HG02571 (cell line): ENCODE results near the gene GRID2.

Experiments used
- ATAC-seq: cut with Tn5 transposase; IDR thresholded peaks from one replicate; pipeline ENCODE4 v1.9.1; 2021; ENCODE audit warnings: mild to moderate bottlenecking, moderate library complexity; ENCODE audit not compliant: unreplicated experiment

Gene GRID2

DNA sequence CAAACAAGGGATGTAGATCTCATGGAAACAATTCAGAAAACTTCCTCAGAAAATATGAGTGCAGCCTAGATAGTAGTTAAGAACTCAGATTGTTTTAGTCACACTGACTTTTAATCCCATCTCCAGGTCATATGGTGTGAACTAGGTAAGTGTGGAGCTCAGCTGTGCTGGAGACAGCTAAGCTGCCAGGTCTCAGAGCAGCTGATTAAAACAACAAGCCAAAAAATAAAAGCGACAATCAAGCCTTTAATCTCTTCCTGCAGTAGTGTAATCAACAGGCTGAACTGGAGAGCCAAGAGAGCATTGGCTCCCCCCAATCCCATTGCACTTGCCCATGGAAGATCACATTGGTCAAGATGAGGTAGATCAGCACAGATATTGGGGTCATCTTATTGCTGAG lies 1426.5 kb downstream of the GRID2 start:
- ATAC-seq: no peak

DNA sequence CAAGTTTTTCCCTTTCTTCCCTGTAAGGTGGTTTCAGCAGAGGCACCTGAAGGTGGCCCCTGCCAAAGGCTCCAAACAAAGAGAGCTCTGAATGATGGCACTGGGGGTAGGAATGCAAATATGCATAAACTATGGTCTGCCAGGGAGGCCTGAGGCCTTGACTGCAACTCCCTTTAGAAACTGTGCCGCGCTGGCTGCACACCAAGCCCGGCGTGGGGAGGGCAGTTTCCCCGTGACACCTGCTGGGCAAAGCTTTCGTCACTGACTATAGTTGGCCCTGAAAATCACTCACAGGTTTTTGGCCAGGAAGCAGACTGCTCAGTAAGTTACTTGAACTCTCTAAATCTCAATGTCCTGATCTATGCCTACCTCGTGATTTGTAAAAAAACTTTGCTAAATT lies 1427.0 kb downstream of the GRID2 start:
- ATAC-seq: no peak

DNA sequence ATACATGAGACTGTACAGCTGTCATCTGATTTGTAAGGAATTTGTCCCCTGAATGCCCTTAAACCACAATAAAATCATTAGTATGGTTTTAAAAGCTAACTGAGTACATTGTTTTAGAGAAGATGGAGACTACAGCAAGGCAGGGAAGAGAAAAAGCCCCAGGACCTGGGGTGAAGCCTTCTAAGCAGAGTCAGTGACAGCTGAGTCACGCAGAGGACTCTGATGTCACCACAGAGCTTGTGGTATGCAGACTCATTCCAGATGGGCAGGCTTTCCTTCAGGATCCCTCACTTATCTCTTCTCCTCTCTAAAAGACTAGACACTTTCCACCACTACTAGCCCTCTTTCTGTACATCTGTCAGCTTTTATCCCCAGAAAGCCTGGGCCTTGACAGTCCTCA lies 1427.7 kb downstream of the GRID2 start:
- no peak for ATAC-seq

DNA sequence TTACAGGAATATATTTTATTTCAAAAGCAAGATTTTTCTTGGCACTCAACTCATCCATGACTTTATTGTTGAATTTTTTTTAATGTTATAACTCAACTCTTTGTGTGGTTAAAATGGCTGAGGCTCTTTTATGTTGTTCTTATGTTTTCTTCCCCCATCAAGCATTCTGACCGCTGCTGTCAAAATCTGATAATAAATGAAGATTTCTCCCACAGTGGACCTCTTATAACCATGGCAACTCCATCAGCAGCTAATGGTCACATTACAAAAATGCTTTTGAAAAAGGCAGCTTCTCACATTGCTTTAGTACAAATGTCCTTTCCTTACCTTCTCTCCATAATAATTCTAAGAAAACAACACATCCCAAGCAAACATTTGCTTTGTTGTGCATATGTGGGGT lies 1428.7 kb downstream of the GRID2 start:
- no peak for ATAC-seq

DNA sequence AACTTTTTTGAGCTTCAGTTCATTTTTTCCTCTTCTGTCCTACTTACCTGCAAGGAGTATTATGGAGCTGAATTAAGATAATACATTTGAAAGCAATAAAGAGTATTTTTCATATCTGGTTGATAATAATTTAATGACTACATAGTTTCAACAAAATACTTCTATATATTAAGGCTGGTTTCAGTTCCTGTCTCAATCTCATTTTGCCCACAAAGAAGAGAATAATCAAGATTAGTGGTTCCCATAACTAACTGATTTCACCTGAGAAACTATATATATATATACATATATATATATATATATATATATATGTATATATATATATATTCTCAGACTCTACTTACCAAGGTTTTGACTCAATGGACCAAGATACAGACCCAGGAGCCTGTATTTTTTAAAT lies 1437.1 kb downstream of the GRID2 start:
- no peak for ATAC-seq

DNA sequence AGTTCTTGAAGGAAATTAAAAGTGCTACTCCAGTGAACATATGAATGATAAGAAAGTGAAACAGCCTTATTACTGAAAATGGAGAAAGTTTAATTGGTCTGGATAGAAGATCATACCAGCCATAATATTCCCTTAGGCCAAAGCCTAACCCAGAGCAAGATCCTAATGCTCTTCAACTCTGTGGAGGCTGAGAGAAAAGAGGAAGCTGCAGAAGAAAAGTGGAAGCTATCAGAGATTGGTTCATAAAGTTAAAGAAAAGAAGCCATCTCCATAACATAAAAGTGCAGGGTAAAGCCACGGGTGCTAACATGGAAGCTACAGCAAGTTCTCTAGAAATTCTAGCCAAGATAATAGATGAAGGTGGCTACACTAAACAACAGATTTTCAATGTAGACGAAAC lies 1439.3 kb downstream of the GRID2 start:
- ATAC-seq: no peak

DNA sequence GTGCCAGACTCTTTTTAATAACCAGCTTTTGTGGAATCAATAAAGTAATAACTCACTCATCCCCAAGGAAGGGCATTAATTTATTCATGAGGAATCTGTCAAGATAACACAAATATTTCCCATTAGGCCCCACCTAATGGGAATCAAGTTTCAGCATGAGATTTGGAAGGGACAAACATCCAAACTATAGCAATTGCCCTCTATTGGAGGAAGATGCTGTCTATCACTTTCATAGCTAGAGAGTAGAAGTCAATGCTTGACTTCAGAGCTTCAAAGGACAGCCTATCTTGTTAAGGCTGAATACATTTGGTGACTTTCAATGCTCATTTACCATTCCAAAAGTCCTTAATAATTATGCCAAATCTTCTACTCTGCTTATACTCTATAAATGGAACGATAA lies 1439.9 kb downstream of the GRID2 start:
- no peak for ATAC-seq

DNA sequence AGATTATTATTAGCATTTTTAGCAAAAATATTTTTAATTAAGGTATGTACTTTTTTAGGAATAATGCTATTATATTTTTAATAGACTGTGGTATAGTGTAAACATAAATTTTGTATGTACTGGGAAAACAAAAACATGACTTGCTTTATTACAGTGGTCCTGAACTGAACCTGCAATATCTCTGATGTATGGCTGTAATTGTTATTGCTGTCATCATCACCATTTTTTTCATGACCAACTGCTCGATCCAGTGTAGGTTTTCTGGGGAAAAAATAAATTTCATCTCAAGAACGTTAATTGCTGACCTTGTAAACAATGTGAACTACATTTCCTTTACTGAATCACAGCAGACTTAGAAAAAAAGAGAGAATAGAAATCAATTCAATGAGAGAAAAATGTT lies 1441.2 kb downstream of the GRID2 start:
- no peak for ATAC-seq

DNA sequence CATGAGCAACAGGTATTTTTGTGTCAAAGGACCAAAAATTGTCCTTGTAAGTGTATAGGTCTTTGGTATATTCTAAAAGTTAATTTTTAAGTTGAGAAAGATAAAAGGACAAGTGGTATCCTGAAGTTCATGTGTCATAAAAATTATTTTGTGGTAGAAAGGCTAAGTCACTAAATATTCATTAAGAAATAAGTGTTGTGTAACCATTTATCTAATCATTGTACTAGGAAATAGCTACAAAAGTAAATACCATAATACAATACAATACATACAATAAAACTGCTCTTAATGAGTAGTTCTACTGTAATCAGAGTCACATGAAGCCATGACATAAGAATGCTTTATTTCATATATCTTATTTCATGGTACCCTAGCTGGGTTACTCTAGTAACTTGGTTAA lies 1442.3 kb downstream of the GRID2 start:
- ATAC-seq: no peak

DNA sequence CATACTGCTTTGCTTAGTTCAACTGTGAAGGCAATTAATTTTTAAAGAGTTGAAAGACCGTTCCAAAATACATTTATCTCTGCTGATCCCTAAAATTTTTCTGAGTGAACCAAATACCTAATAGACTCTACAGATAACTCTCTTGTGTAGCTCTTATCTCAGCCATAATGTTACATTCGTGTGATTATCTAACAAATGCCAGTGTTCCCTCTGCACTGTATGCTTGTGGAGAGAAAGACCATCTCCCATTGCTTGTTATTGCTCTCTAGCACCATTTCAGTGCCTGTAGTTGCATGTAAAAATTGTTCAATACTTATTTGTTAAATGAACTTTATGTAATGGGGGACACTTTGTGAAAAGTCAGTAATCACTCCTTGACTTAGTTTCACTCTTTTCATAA lies 1443.5 kb downstream of the GRID2 start:
- no peak for ATAC-seq

DNA sequence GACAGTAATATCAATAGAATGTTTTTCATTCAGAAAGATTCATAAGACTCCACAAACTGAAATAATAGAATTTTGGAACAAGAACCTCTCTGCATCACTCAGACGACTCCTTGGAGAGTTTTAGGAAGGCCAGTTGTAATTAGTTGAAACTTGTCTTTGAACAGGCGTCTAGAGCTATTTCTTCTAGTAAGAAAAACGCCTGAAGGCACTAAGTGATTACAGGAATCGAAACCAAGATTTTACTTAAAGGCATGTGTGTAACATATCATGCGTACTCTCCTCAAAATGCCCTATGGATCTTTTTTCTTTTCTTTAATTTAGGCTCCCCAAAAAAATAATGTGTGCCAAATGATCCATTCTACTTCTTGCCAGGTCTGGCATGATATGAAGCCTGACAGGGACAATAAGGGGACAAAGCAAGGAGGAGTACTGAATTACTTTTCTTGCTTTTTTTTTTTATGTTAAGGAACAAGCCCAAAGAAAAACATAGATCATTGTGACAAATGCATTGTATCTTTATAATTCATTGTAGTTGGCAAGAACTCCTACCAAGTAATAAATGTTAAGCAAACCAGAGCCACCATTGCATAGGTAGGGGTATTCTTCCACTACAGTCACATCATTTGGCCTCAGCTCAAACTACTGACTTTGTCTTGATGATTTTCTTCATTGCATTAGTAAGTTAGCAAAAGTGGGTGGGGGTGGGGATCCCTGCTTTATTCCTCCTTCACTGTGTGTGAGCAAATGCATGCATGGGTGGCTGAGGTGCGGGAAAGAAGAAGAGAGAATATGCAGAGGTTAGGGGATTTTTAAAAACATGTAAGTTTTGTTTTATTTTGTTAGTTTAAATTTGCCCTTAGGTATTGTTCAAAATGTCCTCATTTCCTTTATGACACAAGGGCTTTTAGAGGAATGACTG lies 1444.9 kb downstream of the GRID2 start:
- peak; percentile 36 for ATAC-seq

DNA sequence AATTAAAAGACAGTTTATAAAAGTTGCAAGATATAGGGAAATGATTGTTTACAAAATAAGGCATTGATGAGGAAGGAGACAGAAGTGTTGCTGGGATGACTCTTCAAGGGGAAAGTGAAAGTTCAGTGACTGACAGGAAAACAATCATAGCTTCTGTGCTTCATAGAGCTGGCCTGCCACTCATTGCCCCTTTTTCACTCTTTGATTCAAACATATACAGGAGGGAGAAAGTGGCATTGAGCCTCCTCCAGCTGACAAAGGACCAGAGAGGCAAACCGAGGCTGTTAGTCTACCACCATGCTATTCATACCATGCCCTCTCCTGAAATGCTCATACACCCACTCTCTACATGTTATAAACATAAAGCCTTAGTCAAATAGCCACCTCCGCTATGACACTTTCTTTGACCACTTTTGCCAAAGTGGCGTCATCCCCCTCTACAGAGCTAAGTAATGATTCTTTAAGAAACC lies 1445.6 kb downstream of the GRID2 start:
- peak; percentile 84 for ATAC-seq

DNA sequence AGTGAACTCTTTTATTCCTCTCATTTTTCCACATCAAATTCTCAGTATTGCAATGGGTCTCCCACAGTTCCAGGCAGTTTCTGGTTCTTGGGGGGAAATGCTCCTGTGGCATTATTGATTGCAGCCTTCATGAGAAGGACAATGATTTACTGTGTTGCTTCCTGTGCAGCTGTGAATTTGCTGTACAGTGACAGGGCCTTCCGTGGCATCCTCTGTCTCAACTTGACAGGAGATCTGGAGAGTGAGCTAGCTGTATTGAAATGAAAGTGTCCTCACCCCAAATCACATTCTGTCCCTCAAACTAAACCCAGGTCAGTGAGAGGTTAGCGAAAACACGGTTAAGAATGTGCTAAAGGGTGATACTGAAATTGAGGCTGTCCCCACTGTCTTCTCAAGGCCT lies 1447.6 kb downstream of the GRID2 start:
- no peak for ATAC-seq

DNA sequence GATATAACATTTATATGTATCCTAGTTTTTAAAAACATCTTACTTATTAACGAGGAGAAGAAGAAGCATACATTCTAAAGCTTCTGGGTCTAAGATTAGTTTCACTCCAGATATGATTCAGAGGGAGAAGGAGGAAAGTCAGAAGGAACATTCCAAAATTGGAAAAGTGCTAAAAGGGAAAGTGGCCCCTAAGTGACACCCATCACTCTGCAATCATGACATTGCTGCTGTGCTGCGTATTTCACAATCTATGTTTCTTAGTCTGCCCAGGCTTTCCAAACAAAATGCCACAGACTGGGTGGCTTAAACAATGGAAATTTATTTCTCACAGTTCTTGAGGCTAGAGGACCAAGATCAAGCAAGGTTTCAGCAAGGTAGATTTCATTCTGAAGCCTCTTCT lies 1452.3 kb downstream of the GRID2 start:
- ATAC-seq: no peak

DNA sequence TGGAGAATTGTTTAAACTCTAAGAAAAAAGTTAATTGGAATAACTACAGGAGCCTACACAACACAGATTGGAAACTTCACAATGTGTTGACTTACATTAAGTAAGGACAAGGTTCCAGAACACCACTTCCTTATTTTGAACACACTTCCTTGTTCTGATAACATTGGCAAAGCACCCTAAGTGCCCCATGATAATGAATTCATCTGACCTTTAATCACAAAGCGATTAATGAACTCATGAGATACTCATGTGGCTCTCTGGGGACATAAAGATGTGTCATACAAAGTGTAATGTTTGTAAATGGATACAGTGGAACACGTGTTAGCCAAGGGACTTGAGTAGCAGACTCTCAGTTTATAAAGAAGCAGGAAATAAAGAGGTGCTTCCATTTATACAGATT lies 1455.7 kb downstream of the GRID2 start:
- ATAC-seq: no peak

DNA sequence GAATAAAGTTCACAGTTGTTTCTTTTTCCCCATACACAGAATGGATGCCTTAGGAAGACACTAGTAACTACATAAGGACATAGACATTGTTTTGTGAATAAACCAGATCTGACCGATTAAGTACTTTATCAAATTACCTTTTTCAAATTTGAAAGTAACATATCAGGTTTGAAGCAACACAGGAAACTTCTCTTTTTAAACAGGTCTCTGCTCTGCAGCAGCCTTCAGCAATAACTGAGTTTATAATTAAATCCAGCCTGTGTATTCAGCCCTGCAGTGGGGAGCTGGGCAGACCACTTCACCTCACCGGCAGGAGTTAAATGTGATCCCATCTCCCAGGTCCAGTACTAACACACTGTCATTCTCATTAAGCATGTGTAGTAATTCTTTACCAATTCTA lies 1456.5 kb downstream of the GRID2 start:
- no peak for ATAC-seq

DNA sequence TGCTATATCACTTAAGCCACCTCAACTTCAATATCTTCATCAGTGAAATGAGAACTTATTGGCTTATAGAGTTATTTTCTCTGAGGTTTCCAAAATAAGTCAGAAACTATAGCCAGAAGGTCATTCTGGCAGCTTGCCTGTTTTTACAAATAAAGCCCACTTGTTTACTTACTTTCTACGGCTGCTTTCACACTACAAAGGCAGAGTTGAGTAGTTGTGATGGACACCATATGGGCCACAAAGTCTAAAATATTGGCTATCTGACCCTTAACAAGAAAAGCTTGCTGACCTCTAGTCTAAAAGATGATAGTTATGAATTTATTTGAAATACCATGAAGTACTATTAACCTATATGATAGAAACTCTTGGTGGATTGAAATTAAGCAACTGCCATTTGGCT lies 1457.5 kb downstream of the GRID2 start:
- no peak for ATAC-seq

DNA sequence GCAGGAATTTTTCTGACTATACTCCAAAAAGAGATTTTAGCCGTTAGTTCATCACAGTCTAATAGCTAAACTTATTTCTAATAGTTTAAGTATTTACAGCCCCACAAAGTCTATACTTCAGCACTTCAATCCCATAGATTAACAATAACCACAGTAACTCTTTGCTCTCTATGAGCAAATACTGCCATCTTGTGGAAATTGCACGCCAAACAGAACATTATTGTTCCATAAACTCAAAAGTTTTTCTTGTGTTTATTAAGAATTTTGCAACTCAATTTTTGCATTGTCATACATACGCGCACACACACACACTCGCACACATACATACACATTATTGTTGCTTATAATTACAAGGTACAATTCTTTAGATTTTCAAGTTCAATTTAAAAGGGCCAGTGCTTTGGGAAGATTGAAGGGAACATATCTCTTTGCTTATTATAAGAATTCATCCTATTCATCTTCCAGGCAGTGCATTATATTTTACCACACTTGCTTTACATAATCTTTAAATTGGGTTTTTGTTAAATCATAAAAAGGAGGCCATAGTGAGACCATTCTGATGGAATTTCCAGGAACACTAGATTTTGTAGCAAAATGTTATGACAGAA lies 1461.0 kb downstream of the GRID2 start:
- ATAC-seq: peak; percentile 71

DNA sequence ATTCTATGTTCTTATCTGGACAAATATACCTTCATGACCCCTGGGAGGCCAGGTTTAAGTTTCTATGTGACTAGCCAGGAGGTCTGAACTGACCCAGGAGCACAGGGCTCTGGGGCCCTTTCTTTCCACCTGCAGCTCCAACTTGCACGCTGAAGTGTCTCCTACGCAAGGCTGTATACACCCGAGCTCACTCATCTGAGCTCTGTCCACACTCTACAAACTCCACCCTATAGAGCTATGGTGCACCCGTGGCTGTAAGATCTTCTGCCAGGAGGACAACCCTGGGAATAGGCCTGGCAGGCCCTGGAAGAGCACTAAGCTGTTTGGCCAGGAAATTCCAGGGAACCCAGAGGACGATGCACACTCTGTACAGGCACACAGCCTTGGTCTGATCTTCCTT lies 1464.2 kb downstream of the GRID2 start:
- ATAC-seq: no peak

DNA sequence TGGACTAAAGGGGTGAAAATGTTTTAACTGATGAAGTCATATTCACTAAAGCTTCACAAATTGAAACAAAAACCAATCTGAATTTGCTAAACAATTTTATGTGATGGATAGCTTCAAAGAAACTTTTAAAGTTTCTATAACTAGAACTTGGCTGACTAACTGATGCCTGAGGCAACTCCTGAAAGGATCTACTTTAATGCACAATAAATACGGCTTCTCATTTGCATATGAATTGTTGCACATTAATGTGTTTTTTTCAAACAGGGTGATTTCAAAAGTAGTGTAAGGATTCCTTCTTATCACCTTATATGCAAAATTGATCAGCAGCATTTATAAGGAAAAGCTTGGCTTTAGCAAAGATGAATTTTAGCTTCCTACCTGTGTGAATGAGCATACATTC lies 1466.4 kb downstream of the GRID2 start:
- no peak for ATAC-seq

DNA sequence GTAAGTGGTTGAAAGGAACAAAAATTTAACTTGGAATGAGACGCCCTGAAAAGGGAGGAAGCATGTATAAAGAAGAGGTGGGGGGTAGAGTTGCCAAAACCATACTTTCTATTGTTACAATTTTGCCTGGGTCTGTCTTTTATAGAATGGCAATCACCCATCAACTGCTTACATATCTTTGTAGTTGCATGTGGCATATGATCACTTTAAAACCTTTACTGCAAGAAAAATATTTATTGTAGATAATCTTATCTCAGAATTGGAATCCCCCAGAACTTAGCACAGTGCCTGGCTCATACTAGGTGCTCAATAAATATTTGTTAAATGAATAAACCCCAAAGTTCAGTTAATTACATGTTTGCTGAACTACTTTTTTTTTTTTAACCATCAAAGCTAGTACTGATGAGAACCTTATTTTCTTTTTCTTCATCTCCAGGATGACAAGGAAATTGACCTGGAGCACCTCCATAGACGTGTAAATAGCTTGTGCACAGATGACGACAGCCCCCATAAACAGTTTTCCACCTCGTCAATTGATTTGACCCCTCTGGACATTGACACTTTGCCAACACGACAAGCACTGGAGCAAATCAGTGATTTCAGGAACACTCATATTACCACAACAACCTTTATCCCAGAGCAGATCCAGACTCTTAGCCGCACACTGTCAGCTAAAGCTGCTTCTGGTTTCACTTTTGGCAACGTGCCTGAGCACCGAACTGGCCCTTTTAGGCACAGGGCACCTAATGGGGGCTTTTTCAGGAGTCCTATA lies 1468.1 kb downstream of the GRID2 start:
- ATAC-seq: no peak

DNA sequence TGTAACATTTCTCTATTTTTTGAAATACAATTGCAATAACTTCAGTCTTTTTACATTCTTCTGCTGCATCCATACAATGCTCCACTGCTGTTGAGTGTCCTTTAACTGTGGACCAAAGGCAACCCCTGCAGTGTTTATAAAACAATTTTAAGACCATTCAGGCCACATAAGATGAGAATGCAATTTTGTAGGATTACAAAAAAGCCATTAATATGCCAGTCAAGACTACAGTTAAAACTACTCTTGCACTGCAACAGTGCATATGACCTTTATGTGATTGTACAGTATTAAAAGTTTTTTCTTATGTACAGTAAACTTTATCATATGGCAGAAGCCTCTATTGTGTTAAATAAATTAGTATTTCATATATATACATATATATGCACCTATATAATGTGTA lies 1469.1 kb downstream of the GRID2 start:
- no peak for ATAC-seq
